ENCODE measurements around the gene LRIG1.

The LRIG1 gene

GRCh38 chr3:66500576-66501482 lies at the start of gene LRIG1:
TSS of gene LRIG1 (minus strand) at chr3:66501022. CDS start at chr3:66500407, 615 bp downstream.
- DNase-seq (ENCODE audit: low read depth, low spot score): peak; percentile 88

- DNase-seq (ENCODE audit: low read depth, low spot score): no peak
These were observed 44.0 kb upstream of the LRIG1 start for GRCh38 chr3:66544619-66545429.

- DNase-seq (ENCODE audit: low read depth, low spot score): no peak
These were observed 41.3 kb upstream of the LRIG1 start for GRCh38 chr3:66542153-66542552.

GRCh38 chr3:66539466-66539989 lies 38.7 kb upstream of the LRIG1 start:
- DNase-seq (ENCODE audit: low read depth, low spot score): no peak

GRCh38 chr3:66538390-66538789 lies 37.6 kb upstream of the LRIG1 start:
- DNase-seq (ENCODE audit: low read depth, low spot score): no peak

GRCh38 chr3:66537735-66538134 lies 36.9 kb upstream of the LRIG1 start:
- no peak for DNase-seq (ENCODE audit: low read depth, low spot score)

- DNase-seq (ENCODE audit: low read depth, low spot score): no peak
These were observed 36.0 kb upstream of the LRIG1 start for GRCh38 chr3:66536791-66537190.

- DNase-seq (ENCODE audit: low read depth, low spot score): no peak
These were observed 33.6 kb upstream of the LRIG1 start for GRCh38 chr3:66534304-66534845.

GRCh38 chr3:66532613-66533012 lies 31.8 kb upstream of the LRIG1 start:
- no peak for DNase-seq (ENCODE audit: low read depth, low spot score)

- DNase-seq (ENCODE audit: low read depth, low spot score): no peak
These were observed 31.4 kb upstream of the LRIG1 start for GRCh38 chr3:66532160-66532587.

- no peak for DNase-seq (ENCODE audit: low read depth, low spot score)
These were observed 30.4 kb upstream of the LRIG1 start for GRCh38 chr3:66531256-66531655.

GRCh38 chr3:66527246-66527645 lies 26.4 kb upstream of the LRIG1 start:
- no peak for DNase-seq (ENCODE audit: low read depth, low spot score)

GRCh38 chr3:66525771-66526170 lies 24.9 kb upstream of the LRIG1 start:
- no peak for DNase-seq (ENCODE audit: low read depth, low spot score)

GRCh38 chr3:66520724-66521123 lies 19.9 kb upstream of the LRIG1 start:
- no peak for DNase-seq (ENCODE audit: low read depth, low spot score)

- DNase-seq (ENCODE audit: low read depth, low spot score): no peak
These were observed 17.8 kb upstream of the LRIG1 start for GRCh38 chr3:66518644-66519043.

- DNase-seq (ENCODE audit: low read depth, low spot score): no peak
These were observed 17.3 kb upstream of the LRIG1 start for GRCh38 chr3:66518126-66518525.

GRCh38 chr3:66517241-66517640 lies 16.4 kb upstream of the LRIG1 start:
- DNase-seq (ENCODE audit: low read depth, low spot score): no peak

GRCh38 chr3:66508461-66508860 lies 7.6 kb upstream of the LRIG1 start:
- no peak for DNase-seq (ENCODE audit: low read depth, low spot score)

- DNase-seq (ENCODE audit: low read depth, low spot score): no peak
These were observed 6.8 kb upstream of the LRIG1 start for GRCh38 chr3:66507423-66508260.

- DNase-seq (ENCODE audit: low read depth, low spot score): no peak
These were observed 5.3 kb upstream of the LRIG1 start for GRCh38 chr3:66506154-66506553.
